ENCODE measurements around the gene CALHM3. TPM values are rescaled to one million over a fixed set of nuclear protein-coding genes. Genes with fewer than 3 reads are reported as not detected.

The CALHM3 gene
- total RNA-seq, 1 experiment from 2014 or later = not detected

DNA sequence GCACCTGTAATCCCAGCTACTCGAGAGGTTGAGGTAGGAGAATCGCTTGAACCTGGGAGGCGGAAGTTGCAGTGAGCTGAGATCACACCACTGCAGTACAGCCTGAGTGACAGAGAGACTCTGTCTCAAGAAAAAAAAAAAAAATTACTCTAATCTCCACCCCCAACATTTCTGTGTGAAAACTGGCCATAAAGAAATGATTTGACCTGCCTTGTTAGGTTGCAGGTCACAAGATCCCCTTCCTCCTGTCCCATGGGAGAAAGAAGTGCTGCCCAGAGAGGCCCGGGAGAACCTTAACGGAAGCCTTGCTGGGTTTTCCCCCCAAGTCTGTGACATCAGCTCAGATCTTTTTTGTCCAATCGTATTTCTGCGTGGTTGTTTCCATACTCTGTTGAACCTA, 11.6 kb downstream of the CALHM3 start:
- H3K4me1 ChIP-seq (ENCODE audit: insufficient read depth, low read length, poor library complexity, severe bottlenecking) = no peaks in the 10 kb centered on the region
- no peaks in the 10 kb centered on the region for H3K27me3 ChIP-seq (replicated peaks; ENCODE audit: insufficient read depth, low read depth, low read length, poor library complexity)
- DNase-seq (ENCODE audit: low spot score) = no peak
- no peak overlapping the region for H3K27ac ChIP-seq (ENCODE audit: low read depth, low read length, poor library complexity, severe bottlenecking)
- H3K4me3 ChIP-seq (ENCODE audit: low read depth, low read length, poor library complexity, severe bottlenecking) = no peak overlapping the region
- ChIA-PET CTCF (no interaction called here), POLR2A (ENCODE audit: low non-redundant PET) (no interaction called here)
- H3K9me3 ChIP-seq (ENCODE audit: low read depth, low read length, poor library complexity, severe bottlenecking) = no peaks in the 10 kb centered on the region
- no peak for TF ChIP-seq EZH2 (IDR thresholded peaks at IDR 0.05; ENCODE audit: borderline replicate concordance, low read depth, low read length, poor library complexity, severe bottlenecking)
- TF ChIP-seq, protein P1, sequence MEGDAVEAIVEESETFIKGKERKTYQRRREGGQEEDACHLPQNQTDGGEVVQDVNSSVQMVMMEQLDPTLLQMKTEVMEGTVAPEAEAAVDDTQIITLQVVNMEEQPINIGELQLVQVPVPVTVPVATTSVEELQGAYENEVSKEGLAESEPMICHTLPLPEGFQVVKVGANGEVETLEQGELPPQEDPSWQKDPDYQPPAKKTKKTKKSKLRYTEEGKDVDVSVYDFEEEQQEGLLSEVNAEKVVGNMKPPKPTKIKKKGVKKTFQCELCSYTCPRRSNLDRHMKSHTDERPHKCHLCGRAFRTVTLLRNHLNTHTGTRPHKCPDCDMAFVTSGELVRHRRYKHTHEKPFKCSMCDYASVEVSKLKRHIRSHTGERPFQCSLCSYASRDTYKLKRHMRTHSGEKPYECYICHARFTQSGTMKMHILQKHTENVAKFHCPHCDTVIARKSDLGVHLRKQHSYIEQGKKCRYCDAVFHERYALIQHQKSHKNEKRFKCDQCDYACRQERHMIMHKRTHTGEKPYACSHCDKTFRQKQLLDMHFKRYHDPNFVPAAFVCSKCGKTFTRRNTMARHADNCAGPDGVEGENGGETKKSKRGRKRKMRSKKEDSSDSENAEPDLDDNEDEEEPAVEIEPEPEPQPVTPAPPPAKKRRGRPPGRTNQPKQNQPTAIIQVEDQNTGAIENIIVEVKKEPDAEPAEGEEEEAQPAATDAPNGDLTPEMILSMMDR (conservative IDR thresholded peaks at IDR 0.05; ENCODE audit: low read depth, low read length) = no peak
- no TSS peak for BruUV-seq (replicated peaks)
- intact Hi-C loops (cut with micrococcal nuclease; ENCODE audit: unreplicated experiment) = no loop called here
- no peaks in the 10 kb centered on the region for H3K36me3 ChIP-seq (ENCODE audit: insufficient read depth, low read length, poor library complexity, severe bottlenecking)

DNA sequence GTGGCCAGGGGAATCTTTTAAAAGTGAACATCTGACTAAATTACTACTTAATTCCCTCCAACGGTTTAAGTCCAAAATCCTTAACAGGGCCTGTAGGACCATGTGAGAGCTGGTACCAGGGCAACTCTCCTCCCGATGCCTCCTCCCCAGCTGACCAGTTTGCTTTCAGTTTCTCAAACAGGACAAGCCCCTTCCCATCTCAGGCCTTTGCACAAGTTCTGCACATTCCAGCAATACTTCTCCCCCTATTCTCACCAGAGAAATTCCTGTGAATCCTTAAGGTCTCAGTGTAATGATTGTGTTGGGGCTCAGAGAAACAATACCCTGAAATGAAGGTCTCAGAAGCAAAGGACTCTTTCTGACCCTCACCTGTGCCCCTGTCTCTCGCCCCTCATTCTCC, 12.3 kb downstream of the CALHM3 start:
- no peak overlapping the region for H3K27ac ChIP-seq (ENCODE audit: low read depth, low read length, poor library complexity, severe bottlenecking)
- DNase-seq (ENCODE audit: low spot score) = no peak
- ChIA-PET CTCF (no interaction called here), POLR2A (ENCODE audit: low non-redundant PET) (no interaction called here)
- TF ChIP-seq, protein P1 (conservative IDR thresholded peaks at IDR 0.05; ENCODE audit: low read depth, low read length) = no peak
- TF ChIP-seq EZH2 (IDR thresholded peaks at IDR 0.05; ENCODE audit: borderline replicate concordance, low read depth, low read length, poor library complexity, severe bottlenecking) = no peak
- intact Hi-C loops (cut with micrococcal nuclease; ENCODE audit: unreplicated experiment) = no loop called here
- H3K4me3 ChIP-seq (ENCODE audit: low read depth, low read length, poor library complexity, severe bottlenecking) = no peak overlapping the region
- no peaks in the 10 kb centered on the region for H3K9me3 ChIP-seq (ENCODE audit: low read depth, low read length, poor library complexity, severe bottlenecking)
- no peaks in the 10 kb centered on the region for H3K36me3 ChIP-seq (ENCODE audit: insufficient read depth, low read length, poor library complexity, severe bottlenecking)
- BruUV-seq (replicated peaks) = no TSS peak
- no peaks in the 10 kb centered on the region for H3K27me3 ChIP-seq (replicated peaks; ENCODE audit: insufficient read depth, low read depth, low read length, poor library complexity)
- no peaks in the 10 kb centered on the region for H3K4me1 ChIP-seq (ENCODE audit: insufficient read depth, low read length, poor library complexity, severe bottlenecking)

DNA sequence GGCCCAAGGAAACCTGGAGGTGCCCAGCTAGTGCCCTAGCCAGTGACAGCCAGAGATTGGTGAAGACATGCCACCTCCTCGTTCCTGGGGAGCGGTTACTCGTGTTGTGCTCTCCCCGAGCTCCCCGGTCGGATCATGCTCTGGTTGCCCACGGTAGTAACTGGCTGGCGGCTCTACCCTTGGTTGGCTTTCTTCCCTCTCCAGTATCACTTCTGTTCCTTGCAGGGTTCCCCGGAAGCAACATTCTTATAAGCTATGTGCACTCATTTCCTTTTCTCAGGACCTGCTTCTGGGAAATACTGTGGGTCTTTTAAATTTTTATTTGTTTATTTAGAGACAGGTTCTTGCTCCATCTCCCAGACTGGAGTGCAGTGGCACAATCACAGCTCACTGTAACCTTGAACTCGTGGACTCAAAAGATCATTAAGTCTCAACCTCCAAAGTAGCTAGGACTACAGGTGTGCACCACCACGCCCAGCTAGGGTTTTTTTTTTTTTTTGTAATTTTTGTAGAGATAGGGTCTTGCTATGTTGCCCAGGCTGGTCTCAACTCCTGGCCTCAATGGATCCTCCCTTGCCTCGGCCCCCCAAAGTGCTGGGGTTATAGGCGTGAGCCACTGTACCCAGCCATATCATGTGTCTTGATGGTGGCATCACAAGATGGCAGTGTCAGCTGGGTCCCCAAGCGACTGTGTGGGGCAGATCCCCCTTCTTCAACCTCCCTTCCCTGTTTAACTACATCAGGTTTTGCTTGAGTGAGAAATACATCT, 13.4 kb downstream of the CALHM3 start:
- Histone ChIP-seq H3K9me3 (ENCODE audit: low read depth, low read length, poor library complexity, severe bottlenecking) (no peaks in the 10 kb centered on the region), H3K27ac (ENCODE audit: low read depth, low read length, poor library complexity, severe bottlenecking) (no peak overlapping the region), H3K4me1 (ENCODE audit: insufficient read depth, low read length, poor library complexity, severe bottlenecking) (no peaks in the 10 kb centered on the region), H3K4me3 (ENCODE audit: low read depth, low read length, poor library complexity, severe bottlenecking) (no peak overlapping the region), H3K36me3 (ENCODE audit: insufficient read depth, low read length, poor library complexity, severe bottlenecking) (no peaks in the 10 kb centered on the region), H3K27me3 (replicated peaks; ENCODE audit: insufficient read depth, low read depth, low read length, poor library complexity) (no peaks in the 10 kb centered on the region)
- TF ChIP-seq, protein P1 (conservative IDR thresholded peaks at IDR 0.05; ENCODE audit: low read depth, low read length) = no peak
- no peak for TF ChIP-seq EZH2 (IDR thresholded peaks at IDR 0.05; ENCODE audit: borderline replicate concordance, low read depth, low read length, poor library complexity, severe bottlenecking)
- BruUV-seq (replicated peaks) = no TSS peak
- CTCF ChIA-PET = no interaction called here
- intact Hi-C loops (cut with micrococcal nuclease; ENCODE audit: unreplicated experiment) = no loop called here
- DNase-seq (ENCODE audit: low spot score) = no peak
- POLR2A ChIA-PET (ENCODE audit: low non-redundant PET) = no interaction called here

Measured in A673 (cell line).